ENCODE measurements around the gene PPM1K.
A peak's percentile ranks its signal among the peaks of the same experiment; 100 is the strongest.

PPM1K gene

DNA sequence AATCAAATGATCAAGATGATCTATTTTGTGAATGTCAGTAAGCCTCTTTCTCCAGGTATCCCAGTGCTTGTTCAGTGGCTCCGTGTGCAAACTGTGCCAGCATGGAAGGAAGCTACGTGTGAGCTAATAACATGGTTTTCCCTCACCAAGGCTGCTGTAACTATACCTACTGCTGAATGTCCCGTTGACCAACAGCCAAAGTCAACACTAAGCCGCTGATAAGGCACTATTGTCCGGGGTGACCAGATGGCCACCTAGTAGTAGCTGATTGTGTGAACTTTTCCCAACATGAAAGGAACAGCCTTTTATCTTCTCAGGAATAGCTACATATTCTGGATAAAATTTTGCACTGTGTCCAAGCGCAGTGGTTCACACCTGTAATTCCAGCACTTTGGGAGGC is 68.0 kb downstream of the PPM1K start:
- no peak for DNase-seq

DNA sequence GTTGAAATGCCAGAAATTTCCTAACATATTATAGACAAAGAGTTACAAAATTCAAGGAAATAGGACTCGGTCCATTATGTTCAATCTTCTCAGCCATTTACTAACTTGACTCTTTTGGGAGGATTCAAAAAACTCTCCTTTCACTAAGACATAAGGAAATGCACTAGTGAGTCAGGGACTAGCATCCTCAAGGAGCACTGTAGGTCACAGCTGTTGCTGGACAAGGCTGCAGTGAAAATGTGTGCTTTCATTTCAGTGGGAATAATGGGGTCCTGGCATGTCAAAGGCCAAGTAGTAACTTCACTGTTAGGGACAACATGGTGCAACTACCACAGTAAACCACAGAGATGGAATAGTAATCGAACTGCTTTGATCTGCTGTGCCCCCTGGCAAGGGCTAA is 69.0 kb downstream of the PPM1K start:
- DNase-seq: no peak

GRCh38 chr4:88212253-88212561 is 72.2 kb downstream of the PPM1K start:
- no peak for DNase-seq

GRCh38 chr4:88211473-88212252 is 72.7 kb downstream of the PPM1K start:
- DNase-seq: peak; percentile 54

GRCh38 chr4:88208156-88208555 is 76.2 kb downstream of the PPM1K start:
- DNase-seq: no peak
